NCI-H2029 (cell line): ENCODE results near the gene RNF224.
A peak's percentile ranks its signal among the peaks of the same experiment; 100 is the strongest.

ENCODE experiments used
- DNase-seq: peaks from one replicate; lab custom pipeline; 2025; lab: John Stamatoyannopoulos, UW

The RNF224 gene

DNA sequence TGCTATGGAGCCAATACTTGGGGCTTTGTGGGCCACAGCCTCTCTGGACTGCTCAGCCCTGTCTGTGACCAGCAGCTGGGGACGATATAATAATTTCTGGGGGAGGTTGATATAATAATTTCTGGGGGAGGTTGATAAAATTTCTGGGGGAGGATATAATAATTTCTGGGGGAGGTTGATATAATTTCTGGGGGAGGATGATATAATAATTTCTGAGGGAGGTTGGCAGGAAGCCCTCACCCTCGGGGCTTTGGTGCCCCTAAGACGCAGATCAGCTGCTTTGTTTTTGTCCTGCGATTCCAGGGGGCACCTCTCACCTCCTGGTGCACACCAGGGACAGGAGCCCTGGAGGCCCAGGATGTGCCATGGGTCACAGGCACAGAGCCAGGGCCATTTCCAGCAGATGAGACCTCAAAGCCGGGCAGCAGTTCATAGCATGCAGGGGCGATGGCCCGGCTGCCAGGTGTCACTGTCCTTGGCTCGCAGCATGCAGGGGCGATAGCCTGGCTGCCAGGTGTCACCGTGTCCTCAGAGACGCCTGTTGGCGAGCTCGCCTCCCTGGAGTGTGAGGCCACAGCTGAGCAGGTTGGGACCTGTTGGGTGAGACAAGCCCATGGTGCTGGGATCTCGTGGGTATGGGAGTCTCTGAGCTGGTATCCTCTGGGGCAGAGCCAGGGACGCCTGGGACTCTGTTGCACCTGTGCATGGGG, 46.5 kb downstream of the RNF224 start:
- peak; percentile 71 for DNase-seq

- no peak for DNase-seq
Observed at GRCh38 chr9:137275203-137275587, 47.9 kb downstream of the RNF224 start.

GRCh38 chr9:137275588-137276472, 48.5 kb downstream of the RNF224 start:
- no peak for DNase-seq

GRCh38 chr9:137276473-137277328, 49.4 kb downstream of the RNF224 start:
- no peak for DNase-seq

DNA sequence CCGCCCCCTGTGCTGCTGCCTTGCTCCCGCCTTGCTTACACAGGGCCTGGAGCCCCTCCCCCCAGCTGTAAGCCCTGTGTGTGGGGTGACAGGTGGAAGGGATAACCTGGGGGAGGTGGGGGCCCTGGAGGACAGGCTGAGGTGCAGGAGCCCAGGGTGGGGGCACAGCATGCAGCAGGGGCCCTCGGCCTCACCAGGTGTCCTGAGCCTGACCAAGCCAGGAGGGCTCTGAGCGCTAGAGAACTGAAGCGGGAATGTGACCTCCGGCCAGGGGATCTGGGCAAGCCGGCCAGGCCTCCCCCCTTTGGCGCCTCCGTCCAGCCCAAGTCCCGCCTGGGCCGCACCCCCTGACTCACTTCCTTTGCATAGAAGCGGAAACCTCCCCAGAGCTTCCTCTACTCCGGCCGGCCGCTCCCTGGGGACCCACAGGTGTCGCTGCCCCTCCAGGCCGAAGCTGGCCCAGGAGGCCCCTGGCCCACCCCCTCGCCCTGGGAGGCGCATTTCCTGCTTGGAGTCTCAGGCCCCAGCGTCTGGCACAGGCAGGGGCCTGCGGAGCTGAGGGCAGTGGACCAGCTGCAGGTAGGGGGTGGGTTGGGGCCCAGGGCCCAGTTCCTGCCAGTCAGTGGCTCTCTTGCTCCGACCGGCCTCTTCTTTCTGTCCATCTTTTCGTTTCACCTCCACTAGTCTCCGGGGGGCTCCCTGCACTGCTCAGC, 50.2 kb downstream of the RNF224 start, which contains the start of gene TOR4A:
TOR4A (plus strand) TSS at position 398 of the 713 bp plus-strand sequence. CDS start 964 bp downstream, outside the sequence.
- no peak for DNase-seq

- no peak for DNase-seq
Observed at GRCh38 chr9:137278061-137278701, 50.9 kb downstream of the RNF224 start.
